Colonic mucosa (tissue), 4 donors: ENCODE data around the gene HDAC1. TPM values are rescaled to one million over a fixed set of nuclear protein-coding genes. Genes with fewer than 3 reads are reported as not detected.
A peak's percentile ranks its signal among the peaks of the same experiment; 100 is the strongest.
"Not testable (repeated sequence)": the region's sequence is repeated elsewhere in the genome, so short reads cannot be mapped to it uniquely, and the experiment has no call there.

Experiments
- DNase-seq: peaks from one replicate; pipeline ENCODE4 v3.0.0-alpha.2; 2020
- H3K27ac ChIP-seq: fragments of 200-600 bp; one replicate; pipeline ENCODE4 v1.8.0; 2021
- H3K27me3 ChIP-seq: fragments of 200-600 bp; one replicate; pipeline ENCODE4 v1.8.0; 2021
- H3K36me3 ChIP-seq: fragments of 200-600 bp; one replicate; pipeline ENCODE4 v1.8.0; 2021
- H3K4me1 ChIP-seq: fragments of 200-600 bp; one replicate; pipeline ENCODE4 v1.8.0; 2021; ENCODE audit warnings: mild to moderate bottlenecking
- H3K4me3 ChIP-seq: fragments of 200-600 bp; one replicate; pipeline ENCODE4 v1.8.0; 2021
- H3K9ac ChIP-seq, 2 donors: one replicate each; pipeline ENCODE4 v1.7.0; 2013; ENCODE audit warnings: control low read depth in 2 of 2, low read depth in 2 of 2, low read length in 2 of 2
- H3K9me3 ChIP-seq: fragments of 200-600 bp; one replicate; pipeline ENCODE4 v1.8.0; 2021
- intact Hi-C: fragments of 100-400 bp; cut with DNase I; formaldehyde crosslinking; loops from one replicate; pipeline ENCODE4 v1.14.1; 2022
- total RNA-seq, 2 donors: library from RNA; stranded (reverse); fragmentation: NEBNext Ultra II Directional in 1 of 2; extraction: Animal tissue kit (Norgen Biotek cat#: 25700) in 1 of 2; gene quantifications; one replicate each; pipeline ENCODE4 v1.2.1, GENCODE V29; 2021
- TF ChIP-seq, protein P1 (sequence below): fragments of 200-600 bp; IDR thresholded peaks from one replicate; pipeline ENCODE4 v1.8.0; 2022; ENCODE audit warnings: antibody characterized with exemption, mild to moderate bottlenecking
- donor health status: healthy.
- donor health status: DM: no; HTN: no; CAD: no.
- donor health status: DM: no; HTN: no; CAD: no.

The HDAC1 gene
- total RNA-seq, 2 donors from 2014 or later, result 226 to 291 TPM

DNA sequence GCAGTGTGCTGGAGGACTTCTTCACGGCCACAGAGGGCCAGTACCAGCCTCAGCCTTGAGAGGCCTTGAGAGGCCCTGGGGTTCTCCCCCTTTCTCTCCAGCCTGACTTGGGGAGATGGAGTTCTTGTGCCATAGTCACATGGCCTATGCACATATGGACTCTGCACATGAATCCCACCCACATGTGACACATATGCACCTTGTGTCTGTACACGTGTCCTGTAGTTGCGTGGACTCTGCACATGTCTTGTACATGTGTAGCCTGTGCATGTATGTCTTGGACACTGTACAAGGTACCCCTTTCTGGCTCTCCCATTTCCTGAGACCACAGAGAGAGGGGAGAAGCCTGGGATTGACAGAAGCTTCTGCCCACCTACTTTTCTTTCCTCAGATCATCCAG is 6.2 kb upstream of the HDAC1 start:
- Histone ChIP-seq H3K27me3 (no peaks in the 10 kb centered on the region), H3K4me1 (no peaks in the 10 kb centered on the region), H3K9me3 (no peaks in the 10 kb centered on the region), H3K4me3 (no peak overlapping the region), H3K9ac (no peak overlapping the region), H3K36me3 (no peaks in the 10 kb centered on the region), H3K27ac (no peak overlapping the region)
- DNase-seq, result no peak
- TF ChIP-seq, protein P1, sequence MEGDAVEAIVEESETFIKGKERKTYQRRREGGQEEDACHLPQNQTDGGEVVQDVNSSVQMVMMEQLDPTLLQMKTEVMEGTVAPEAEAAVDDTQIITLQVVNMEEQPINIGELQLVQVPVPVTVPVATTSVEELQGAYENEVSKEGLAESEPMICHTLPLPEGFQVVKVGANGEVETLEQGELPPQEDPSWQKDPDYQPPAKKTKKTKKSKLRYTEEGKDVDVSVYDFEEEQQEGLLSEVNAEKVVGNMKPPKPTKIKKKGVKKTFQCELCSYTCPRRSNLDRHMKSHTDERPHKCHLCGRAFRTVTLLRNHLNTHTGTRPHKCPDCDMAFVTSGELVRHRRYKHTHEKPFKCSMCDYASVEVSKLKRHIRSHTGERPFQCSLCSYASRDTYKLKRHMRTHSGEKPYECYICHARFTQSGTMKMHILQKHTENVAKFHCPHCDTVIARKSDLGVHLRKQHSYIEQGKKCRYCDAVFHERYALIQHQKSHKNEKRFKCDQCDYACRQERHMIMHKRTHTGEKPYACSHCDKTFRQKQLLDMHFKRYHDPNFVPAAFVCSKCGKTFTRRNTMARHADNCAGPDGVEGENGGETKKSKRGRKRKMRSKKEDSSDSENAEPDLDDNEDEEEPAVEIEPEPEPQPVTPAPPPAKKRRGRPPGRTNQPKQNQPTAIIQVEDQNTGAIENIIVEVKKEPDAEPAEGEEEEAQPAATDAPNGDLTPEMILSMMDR, result no peak
- intact Hi-C loops, result no loop called here

DNA sequence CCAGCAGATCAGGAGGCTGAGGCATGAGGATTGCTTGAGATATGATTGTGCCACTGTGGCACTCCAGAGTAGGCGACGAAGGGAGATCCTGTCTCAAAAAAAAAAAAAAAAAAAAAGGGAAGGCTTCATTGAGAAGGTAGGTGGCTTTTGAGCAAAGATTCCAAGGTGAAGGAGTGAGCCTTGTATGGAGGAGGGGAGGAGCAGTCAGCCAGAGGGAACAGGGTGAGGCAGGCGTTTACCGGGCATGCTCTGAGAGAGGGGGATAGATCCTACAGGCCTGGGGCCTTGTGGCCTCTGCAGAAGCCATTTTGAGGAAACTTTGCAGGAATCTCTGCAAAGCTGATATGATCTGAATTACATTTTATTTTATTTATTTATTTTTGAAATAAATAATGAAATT is 5.1 kb upstream of the HDAC1 start:
- no peak for DNase-seq
- intact Hi-C loops, result no loop called here
- Histone ChIP-seq H3K9me3 (no peaks in the 10 kb centered on the region), H3K27ac (no peak overlapping the region), H3K4me1 (no peaks in the 10 kb centered on the region), H3K4me3 (no peak overlapping the region), H3K9ac (no peak overlapping the region), H3K36me3 (no peaks in the 10 kb centered on the region), H3K27me3 (no peaks in the 10 kb centered on the region)
- TF ChIP-seq, protein P1, result no peak

DNA sequence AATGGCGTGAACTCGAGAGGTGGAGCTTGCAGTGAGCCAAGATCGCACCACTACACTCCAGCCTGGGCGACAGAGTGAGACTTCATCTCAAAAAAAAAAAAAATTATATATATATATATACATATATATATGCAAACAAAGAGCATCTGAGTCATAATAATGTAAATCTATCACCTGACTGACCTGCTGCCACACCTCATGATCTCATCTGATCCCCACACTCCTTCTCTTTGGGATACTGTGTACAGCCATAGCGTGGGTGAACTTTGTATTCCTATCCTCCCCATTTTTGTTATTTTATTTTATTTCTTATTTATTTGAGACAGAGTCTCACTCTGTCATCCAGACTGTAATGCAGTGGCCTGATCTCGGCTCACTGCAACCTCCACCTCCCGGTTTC is 2.6 kb upstream of the HDAC1 start:
- no peaks in the 10 kb centered on the region for H3K9me3 ChIP-seq
- H3K27me3 ChIP-seq, result no peaks in the 10 kb centered on the region
- H3K36me3 ChIP-seq, result no peaks in the 10 kb centered on the region
- peaks cover 5% of the 10 kb centered on the region for H3K4me1 ChIP-seq
- no peak overlapping the region for H3K4me3 ChIP-seq
- intact Hi-C loops, result no loop called here
- TF ChIP-seq, protein P1, result no peak
- peak overlapping the region; percentile 44 for H3K27ac ChIP-seq
- H3K9ac ChIP-seq, result no peak overlapping the region
- no peak for DNase-seq

DNA sequence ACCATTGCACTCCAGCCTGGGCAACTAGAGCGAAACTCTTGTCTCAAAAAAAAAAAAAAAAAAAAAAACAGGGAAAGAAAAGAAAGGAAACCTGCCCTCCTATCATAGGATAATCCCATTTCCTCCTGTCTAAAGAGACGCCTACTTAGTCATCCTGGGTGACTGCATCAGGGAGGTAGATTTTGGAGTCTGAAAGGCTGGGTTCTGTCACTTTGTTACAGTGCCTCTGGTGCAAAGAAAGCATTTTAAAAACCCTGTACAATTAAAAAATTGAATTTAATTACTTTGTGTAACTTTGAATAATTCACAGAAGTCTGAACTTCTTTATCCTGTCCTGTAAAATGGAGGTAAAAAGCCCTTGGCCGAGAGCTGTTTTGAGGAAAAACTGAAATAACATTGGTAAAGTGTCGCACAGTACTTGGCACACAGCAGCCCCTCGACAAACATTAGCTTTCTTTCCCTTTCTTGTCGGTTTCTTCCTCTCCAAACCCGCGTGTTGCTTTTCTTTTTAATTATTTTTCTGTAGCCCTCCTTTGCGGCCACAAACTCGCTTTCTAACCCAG is 657 bp upstream of the HDAC1 start:
- TF ChIP-seq, protein P1, result no peak
- Histone ChIP-seq H3K27ac (peak overlapping the region; percentile 82), H3K4me1 (peaks cover 5% of the 10 kb centered on the region), H3K27me3 (no peaks in the 10 kb centered on the region), H3K36me3 (no peaks in the 10 kb centered on the region), H3K4me3 (peak overlapping the region; percentile 88), H3K9me3 (no peaks in the 10 kb centered on the region), H3K9ac (peak overlapping the region; percentile 75 to 84)
- no peak for DNase-seq
- intact Hi-C loops, result no loop called here

DNA sequence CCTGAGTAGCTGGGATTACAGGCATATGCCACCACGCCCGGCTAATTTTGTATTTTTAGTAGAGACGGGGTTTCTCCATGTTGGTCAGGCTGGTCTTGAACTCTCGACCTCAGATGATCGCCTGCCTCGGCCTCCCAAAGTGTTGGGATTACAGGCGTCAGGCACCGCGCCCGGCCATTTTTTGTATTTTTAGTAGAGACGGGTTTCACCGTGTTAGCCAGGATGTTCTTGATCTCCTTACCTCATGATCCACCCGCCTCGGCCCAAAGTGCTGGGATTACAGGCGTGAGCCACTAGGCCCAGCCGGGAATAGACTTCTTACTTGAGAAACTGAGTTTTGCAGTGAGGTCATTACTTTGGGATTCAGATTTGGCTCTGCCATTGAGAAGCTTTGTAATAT is 6.3 kb downstream of the HDAC1 start:
- H3K4me3 ChIP-seq, H3K27me3 ChIP-seq, H3K9ac ChIP-seq, DNase-seq, H3K9me3 ChIP-seq, H3K27ac ChIP-seq, H3K36me3 ChIP-seq, H3K4me1 ChIP-seq, intact Hi-C loops: not testable (repeated sequence)

DNA sequence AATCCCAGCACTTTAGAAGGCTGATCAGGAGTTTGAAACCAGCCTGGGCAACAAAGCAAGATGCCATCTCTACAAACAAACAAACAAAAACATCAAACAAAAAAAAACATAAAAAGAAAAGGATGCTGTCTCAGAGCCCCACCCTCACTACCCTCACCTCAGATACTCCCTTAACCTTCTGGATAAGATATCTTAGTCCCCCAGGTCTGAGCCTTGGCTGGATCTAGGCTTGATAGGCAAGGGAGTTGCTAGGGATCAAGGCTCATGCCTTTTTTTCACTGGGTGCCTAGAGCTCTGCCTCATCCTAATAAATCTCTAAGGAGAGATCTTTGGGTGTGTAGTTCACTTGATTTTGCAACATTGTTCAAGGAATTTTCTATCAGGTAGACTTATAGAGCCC is 7.4 kb downstream of the HDAC1 start:
- TF ChIP-seq, protein P1, result no peak
- no peak for DNase-seq
- Histone ChIP-seq H3K4me3 (no peak overlapping the region), H3K27me3 (no peaks in the 10 kb centered on the region), H3K4me1 (no peaks in the 10 kb centered on the region), H3K9me3 (no peaks in the 10 kb centered on the region), H3K9ac (no peak overlapping the region), H3K27ac (no peak overlapping the region), H3K36me3 (peaks cover 6% of the 10 kb centered on the region)
- intact Hi-C loops, result no loop called here
